Measurements from ENCODE around the gene PLEKHM2. TPM values are rescaled to one million over a fixed set of nuclear protein-coding genes. Genes with fewer than 3 reads are reported as not detected.

The PLEKHM2 gene
- total RNA-seq, 5 donors from 2014 or later (not counting 1 experiment from before 2014, with no cell fraction given) = 52.5 to 65.2 (median 59.6) TPM

- H3K9me3 ChIP-seq = no peaks in the 10 kb centered on the region
- H3K27me3 ChIP-seq (replicated peaks in 1 of 2; ENCODE audit: control insufficient read depth in 2 of 2, extremely low read depth in 1 of 2, insufficient read depth in 2 of 2, low read length in 1 of 2) = peaks cover 0 to 12% of the 10 kb centered on the region in 2 experiments
- Mint-ChIP-seq H3K4me3 (no peak within 1 kb of the TSS), H3K27ac (peak within 1 kb of the TSS in 1 of 2 donors; percentile 23), H3K9me3 (no peaks in the 10 kb centered on the region), H3K4me1 (peaks cover 5 to 7% (median 6%) of the 10 kb centered on the region in 3 donors), H3K27me3 (no peaks in the 10 kb centered on the region), H3K36me3 (no peaks in the 10 kb centered on the region)
- ChIA-PET CTCF (interaction anchor here in 1 of 2 donors (0.6 kb wide), 1 partner anchor 148 kb away, joined by 3 read pairs; no protein-coding TSS in a partner anchor), POLR2A (no interaction called here)
- no peak within 1 kb of the TSS for H3K27ac ChIP-seq (ENCODE audit: low read length)
- no peaks in the 10 kb centered on the region for H3K36me3 ChIP-seq (ENCODE audit: control insufficient read depth in 2 of 2, extremely low read depth in 1 of 2, insufficient read depth in 1 of 2, low read length in 1 of 2)
- H3K4me1 ChIP-seq (ENCODE audit: control insufficient read depth in 1 of 2, extremely low read depth in 1 of 2, insufficient read depth in 2 of 2, low read length in 2 of 2) = peaks cover 0 to 6% of the 10 kb centered on the region in 2 experiments
- WGBS (ENCODE audit: insufficient coverage) = 59% methylated on average over 12 of the region's 14 CpGs
- ATAC-seq (replicated peaks in 1 of 4) = no peak
- no peak for DNase-seq
- no peak within 1 kb of the TSS for H3K4me3 ChIP-seq (ENCODE audit: control insufficient read depth in 1 of 2, extremely low read depth in 1 of 2, low read length in 1 of 2)
Observed at GRCh38 chr1:15742339-15742801, 58.2 kb downstream of the PLEKHM2 start, which contains the start of gene TMEM82. TSS of gene TMEM82 (plus strand) at chr1:15742499. CDS start at chr1:15742560, 61 bp downstream.

DNA sequence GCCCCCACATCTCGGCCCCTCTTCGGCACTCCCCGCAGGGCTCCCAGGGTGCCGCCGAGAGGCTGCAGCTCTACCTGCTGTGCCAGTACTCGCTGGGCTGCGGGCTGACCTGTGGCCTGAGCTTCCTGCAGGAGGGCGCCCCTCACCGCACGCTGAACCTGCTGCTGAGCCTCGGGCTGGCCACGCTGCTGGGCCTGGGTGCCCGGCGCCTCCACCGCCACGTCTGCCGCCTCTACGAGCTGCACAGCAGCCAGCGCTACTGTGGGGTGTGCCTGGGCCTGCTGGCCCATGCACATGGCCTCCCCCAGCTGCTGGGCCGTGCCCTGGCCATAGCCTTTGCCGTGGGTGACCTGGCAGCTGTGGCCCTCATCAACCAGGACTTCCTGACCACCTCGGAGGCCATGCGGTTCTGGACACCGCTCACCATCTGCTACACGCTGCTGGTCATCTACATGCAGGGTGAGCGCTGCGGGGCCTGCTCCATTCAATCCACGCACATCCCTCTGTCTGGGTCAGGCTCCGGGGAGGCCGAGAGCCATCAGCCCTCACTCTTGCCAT, 60.1 kb downstream of the PLEKHM2 start:
- 85% methylated on average over 30 of the region's 30 CpGs for WGBS (ENCODE audit: insufficient coverage)

DNA sequence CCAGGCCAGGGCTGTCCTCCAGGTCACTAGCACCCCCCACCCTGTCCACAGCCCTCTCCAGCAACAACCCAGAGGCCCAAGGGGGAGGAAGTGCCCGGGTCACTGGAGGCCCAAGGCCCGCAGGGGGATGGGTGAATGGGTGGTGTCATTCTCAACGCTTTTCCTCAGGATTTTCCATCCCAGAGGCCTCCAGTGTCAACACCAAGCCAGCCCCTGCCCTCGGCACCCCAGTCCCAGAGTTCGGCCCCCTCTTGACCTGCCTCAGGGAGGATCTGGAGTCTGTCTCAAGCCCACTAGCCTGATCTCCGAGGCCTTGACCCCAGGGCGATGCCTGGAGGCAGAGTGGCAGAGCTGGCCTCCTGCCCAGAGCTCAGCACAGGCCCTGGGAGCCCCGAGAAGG, 63.3 kb downstream of the PLEKHM2 start:
- H3K4me3 ChIP-seq (ENCODE audit: control insufficient read depth in 1 of 2, extremely low read depth in 1 of 2, low read length in 1 of 2) = no peak overlapping the region
- Mint-ChIP-seq H3K4me3 (no peak overlapping the region), H3K36me3 (no peaks in the 10 kb centered on the region), H3K27ac (no peak overlapping the region), H3K27me3 (peaks cover 5 to 8% of the 10 kb centered on the region in 2 donors), H3K4me1 (no peaks in the 10 kb centered on the region), H3K9me3 (no peaks in the 10 kb centered on the region)
- H3K27ac ChIP-seq (ENCODE audit: low read length) = no peak overlapping the region
- no peaks in the 10 kb centered on the region for H3K9me3 ChIP-seq
- CTCF ChIA-PET = no interaction called here
- DNase-seq = no peak
- H3K36me3 ChIP-seq (ENCODE audit: control insufficient read depth in 2 of 2, extremely low read depth in 1 of 2, insufficient read depth in 1 of 2, low read length in 1 of 2) = no peaks in the 10 kb centered on the region
- no peak for ATAC-seq (replicated peaks in 1 of 4)
- POLR2A ChIA-PET = no interaction called here
- H3K27me3 ChIP-seq (replicated peaks in 1 of 2; ENCODE audit: control insufficient read depth in 2 of 2, extremely low read depth in 1 of 2, insufficient read depth in 2 of 2, low read length in 1 of 2) = peaks cover 0 to 30% of the 10 kb centered on the region in 2 experiments
- WGBS (ENCODE audit: insufficient coverage) = 75% methylated on average over 2 of the region's 8 CpGs
- no peaks in the 10 kb centered on the region for H3K4me1 ChIP-seq (ENCODE audit: control insufficient read depth in 1 of 2, extremely low read depth in 1 of 2, insufficient read depth in 2 of 2, low read length in 2 of 2)

More for the DNA sequence above, 60.1 kb downstream of the PLEKHM2 start:
- peaks cover 0 to 22% of the 10 kb centered on the region in 2 experiments for H3K27me3 ChIP-seq (replicated peaks in 1 of 2; ENCODE audit: control insufficient read depth in 2 of 2, extremely low read depth in 1 of 2, insufficient read depth in 2 of 2, low read length in 1 of 2)
- H3K36me3 ChIP-seq (ENCODE audit: control insufficient read depth in 2 of 2, extremely low read depth in 1 of 2, insufficient read depth in 1 of 2, low read length in 1 of 2) = no peaks in the 10 kb centered on the region
- Mint-ChIP-seq H3K4me1 (peaks cover 5 to 7% (median 6%) of the 10 kb centered on the region in 3 donors), H3K36me3 (no peaks in the 10 kb centered on the region), H3K27ac (no peak overlapping the region), H3K9me3 (no peaks in the 10 kb centered on the region), H3K4me3 (no peak overlapping the region), H3K27me3 (no peaks in the 10 kb centered on the region)
- H3K9me3 ChIP-seq = no peaks in the 10 kb centered on the region
- DNase-seq = no peak
- ChIA-PET POLR2A (no interaction called here), CTCF (no interaction called here)
- peaks cover 0 to 6% of the 10 kb centered on the region in 2 experiments for H3K4me1 ChIP-seq (ENCODE audit: control insufficient read depth in 1 of 2, extremely low read depth in 1 of 2, insufficient read depth in 2 of 2, low read length in 2 of 2)
- no peak for ATAC-seq (replicated peaks in 1 of 4)
- no peak overlapping the region for H3K27ac ChIP-seq (ENCODE audit: low read length)
- no peak overlapping the region for H3K4me3 ChIP-seq (ENCODE audit: control insufficient read depth in 1 of 2, extremely low read depth in 1 of 2, low read length in 1 of 2)

DNA sequence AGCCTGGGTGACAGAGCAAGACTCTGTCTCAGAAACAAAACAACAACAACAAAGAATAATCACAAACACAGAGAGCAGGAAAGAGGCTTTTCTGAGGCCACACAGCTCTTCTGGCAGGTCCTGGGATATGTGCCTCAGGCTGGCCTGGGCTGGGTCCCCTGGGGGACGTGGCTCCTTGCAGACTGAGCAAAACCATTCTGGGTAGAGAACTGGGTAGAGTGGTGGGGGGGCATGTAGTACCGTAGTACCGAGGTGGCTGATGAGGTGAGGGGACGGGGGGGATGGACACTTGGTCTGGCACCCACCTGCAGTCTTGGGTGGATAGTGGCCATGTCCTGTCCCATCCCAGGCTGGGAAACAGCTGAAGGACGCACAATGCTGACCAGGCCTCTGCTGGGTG, 64.1 kb downstream of the PLEKHM2 start:
- Mint-ChIP-seq H3K4me3 (no peak overlapping the region), H3K4me1 (no peaks in the 10 kb centered on the region), H3K27ac (no peak overlapping the region), H3K36me3 (no peaks in the 10 kb centered on the region), H3K9me3 (no peaks in the 10 kb centered on the region), H3K27me3 (peaks cover 5 to 10% of the 10 kb centered on the region in 2 donors)
- DNase-seq = no peak
- no peaks in the 10 kb centered on the region for H3K4me1 ChIP-seq (ENCODE audit: control insufficient read depth in 1 of 2, extremely low read depth in 1 of 2, insufficient read depth in 2 of 2, low read length in 2 of 2)
- H3K27ac ChIP-seq (ENCODE audit: low read length) = no peak overlapping the region
- ChIA-PET CTCF (no interaction called here), POLR2A (no interaction called here)
- H3K27me3 ChIP-seq (replicated peaks in 1 of 2; ENCODE audit: control insufficient read depth in 2 of 2, extremely low read depth in 1 of 2, insufficient read depth in 2 of 2, low read length in 1 of 2) = peaks cover 0 to 27% of the 10 kb centered on the region in 2 experiments
- no peaks in the 10 kb centered on the region for H3K36me3 ChIP-seq (ENCODE audit: control insufficient read depth in 2 of 2, extremely low read depth in 1 of 2, insufficient read depth in 1 of 2, low read length in 1 of 2)
- no peak overlapping the region for H3K4me3 ChIP-seq (ENCODE audit: control insufficient read depth in 1 of 2, extremely low read depth in 1 of 2, low read length in 1 of 2)
- 67% methylated on average over 3 of the region's 5 CpGs for WGBS (ENCODE audit: insufficient coverage)
- no peak for ATAC-seq (replicated peaks in 1 of 4)
- no peaks in the 10 kb centered on the region for H3K9me3 ChIP-seq

DNA sequence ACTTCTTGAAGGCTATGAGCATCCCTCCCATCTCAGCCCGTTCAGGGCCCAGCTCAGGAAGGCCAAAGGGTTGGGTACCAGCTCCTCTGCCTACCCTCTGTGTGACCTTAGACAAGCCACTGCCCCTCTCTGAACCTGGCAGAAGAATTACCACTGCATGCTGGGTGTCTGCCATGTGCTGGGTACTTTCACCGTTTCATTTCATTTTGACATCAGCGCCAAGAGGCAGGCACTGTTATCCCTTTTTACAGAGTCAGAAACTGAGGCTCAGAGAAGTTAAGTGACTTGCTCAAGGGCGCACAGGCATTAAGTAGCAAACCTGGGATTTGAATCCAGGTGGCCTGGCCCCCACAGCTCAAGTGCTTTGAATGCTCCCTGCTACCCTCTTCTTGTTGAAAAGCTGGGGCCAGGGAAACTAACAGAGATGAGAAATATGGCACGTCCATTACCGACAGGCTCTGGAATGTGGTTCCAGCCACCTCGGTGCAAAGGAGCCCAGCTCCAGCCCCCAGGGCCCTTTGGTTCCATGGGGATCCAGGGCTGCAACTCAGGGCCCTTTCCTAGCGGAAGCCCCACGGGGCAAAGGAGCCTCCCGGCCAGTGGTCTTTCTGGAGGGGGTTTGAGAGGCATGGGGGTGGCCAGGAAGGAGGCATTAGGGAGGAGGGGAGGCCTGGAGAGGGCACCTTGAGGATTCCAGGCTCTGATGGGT, 64.7 kb downstream of the PLEKHM2 start:
- WGBS (ENCODE audit: insufficient coverage) = 85% methylated on average over 10 of the region's 10 CpGs
- Mint-ChIP-seq H3K36me3 (no peaks in the 10 kb centered on the region), H3K27ac (no peak overlapping the region), H3K4me3 (no peak overlapping the region), H3K4me1 (no peaks in the 10 kb centered on the region), H3K27me3 (peaks cover 5 to 13% of the 10 kb centered on the region in 2 donors), H3K9me3 (no peaks in the 10 kb centered on the region)
- DNase-seq = no peak
- H3K4me1 ChIP-seq (ENCODE audit: control insufficient read depth in 1 of 2, extremely low read depth in 1 of 2, insufficient read depth in 2 of 2, low read length in 2 of 2) = no peaks in the 10 kb centered on the region
- H3K4me3 ChIP-seq (ENCODE audit: control insufficient read depth in 1 of 2, extremely low read depth in 1 of 2, low read length in 1 of 2) = no peak overlapping the region
- H3K27me3 ChIP-seq (replicated peaks in 1 of 2; ENCODE audit: control insufficient read depth in 2 of 2, extremely low read depth in 1 of 2, insufficient read depth in 2 of 2, low read length in 1 of 2) = peaks cover 0 to 32% of the 10 kb centered on the region in 2 experiments
- ATAC-seq (replicated peaks in 1 of 4) = no peak
- H3K36me3 ChIP-seq (ENCODE audit: control insufficient read depth in 2 of 2, extremely low read depth in 1 of 2, insufficient read depth in 1 of 2, low read length in 1 of 2) = no peaks in the 10 kb centered on the region
- no peaks in the 10 kb centered on the region for H3K9me3 ChIP-seq
- ChIA-PET POLR2A (no interaction called here), CTCF (no interaction called here)
- H3K27ac ChIP-seq (ENCODE audit: low read length) = no peak overlapping the region

GRCh38 chr1:15749399-15750291, 65.5 kb downstream of the PLEKHM2 start:
- H3K4me1 ChIP-seq (ENCODE audit: control insufficient read depth in 1 of 2, extremely low read depth in 1 of 2, insufficient read depth in 2 of 2, low read length in 2 of 2) = no peaks in the 10 kb centered on the region
- peaks cover 0 to 32% of the 10 kb centered on the region in 2 experiments for H3K27me3 ChIP-seq (replicated peaks in 1 of 2; ENCODE audit: control insufficient read depth in 2 of 2, extremely low read depth in 1 of 2, insufficient read depth in 2 of 2, low read length in 1 of 2)
- DNase-seq = no peak
- 79% methylated on average over 14 of the region's 19 CpGs for WGBS (ENCODE audit: insufficient coverage)
- ATAC-seq (replicated peaks in 1 of 4) = no peak
- no peak overlapping the region for H3K27ac ChIP-seq (ENCODE audit: low read length)
- H3K27ac Mint-ChIP-seq = no peak overlapping the region
- CTCF ChIA-PET = no interaction called here
- H3K9me3 Mint-ChIP-seq = no peaks in the 10 kb centered on the region
- no peaks in the 10 kb centered on the region for H3K4me1 Mint-ChIP-seq
- no peak overlapping the region for H3K4me3 ChIP-seq (ENCODE audit: control insufficient read depth in 1 of 2, extremely low read depth in 1 of 2, low read length in 1 of 2)
- peaks cover 5 to 13% of the 10 kb centered on the region in 2 donors for H3K27me3 Mint-ChIP-seq
- POLR2A ChIA-PET = no interaction called here
- H3K4me3 Mint-ChIP-seq = no peak overlapping the region
- H3K36me3 ChIP-seq (ENCODE audit: control insufficient read depth in 2 of 2, extremely low read depth in 1 of 2, insufficient read depth in 1 of 2, low read length in 1 of 2) = no peaks in the 10 kb centered on the region
- H3K9me3 ChIP-seq = no peaks in the 10 kb centered on the region
- H3K36me3 Mint-ChIP-seq = no peaks in the 10 kb centered on the region

Data from T-cell (primary cell).